GM21529 (cell line): ENCODE results near the gene CERK.

Source experiments
- ATAC-seq: cut with Tn5 transposase; IDR thresholded peaks from one replicate; pipeline ENCODE4 v1.9.1; 2021; ENCODE audit not compliant: unreplicated experiment

CERK gene

DNA sequence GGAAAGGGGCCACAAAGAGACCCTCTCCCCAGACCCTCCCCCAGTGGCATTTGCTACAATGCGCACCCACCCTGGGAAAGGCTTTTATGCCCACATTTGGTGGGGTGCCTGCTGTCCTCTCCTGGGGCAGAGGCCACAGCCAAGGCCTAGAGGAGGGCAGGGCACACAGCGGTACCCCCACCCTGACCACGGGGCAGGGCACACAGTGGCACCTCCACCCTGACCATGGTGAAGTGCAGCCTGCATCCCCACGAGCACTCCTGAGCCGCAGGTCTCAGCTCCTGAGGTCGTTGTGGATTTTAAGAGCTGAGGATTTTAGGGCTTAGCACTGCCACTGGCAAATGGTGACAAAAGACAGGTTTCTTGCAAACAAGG, 34.1 kb downstream of the CERK start:
- ATAC-seq: no peak

DNA sequence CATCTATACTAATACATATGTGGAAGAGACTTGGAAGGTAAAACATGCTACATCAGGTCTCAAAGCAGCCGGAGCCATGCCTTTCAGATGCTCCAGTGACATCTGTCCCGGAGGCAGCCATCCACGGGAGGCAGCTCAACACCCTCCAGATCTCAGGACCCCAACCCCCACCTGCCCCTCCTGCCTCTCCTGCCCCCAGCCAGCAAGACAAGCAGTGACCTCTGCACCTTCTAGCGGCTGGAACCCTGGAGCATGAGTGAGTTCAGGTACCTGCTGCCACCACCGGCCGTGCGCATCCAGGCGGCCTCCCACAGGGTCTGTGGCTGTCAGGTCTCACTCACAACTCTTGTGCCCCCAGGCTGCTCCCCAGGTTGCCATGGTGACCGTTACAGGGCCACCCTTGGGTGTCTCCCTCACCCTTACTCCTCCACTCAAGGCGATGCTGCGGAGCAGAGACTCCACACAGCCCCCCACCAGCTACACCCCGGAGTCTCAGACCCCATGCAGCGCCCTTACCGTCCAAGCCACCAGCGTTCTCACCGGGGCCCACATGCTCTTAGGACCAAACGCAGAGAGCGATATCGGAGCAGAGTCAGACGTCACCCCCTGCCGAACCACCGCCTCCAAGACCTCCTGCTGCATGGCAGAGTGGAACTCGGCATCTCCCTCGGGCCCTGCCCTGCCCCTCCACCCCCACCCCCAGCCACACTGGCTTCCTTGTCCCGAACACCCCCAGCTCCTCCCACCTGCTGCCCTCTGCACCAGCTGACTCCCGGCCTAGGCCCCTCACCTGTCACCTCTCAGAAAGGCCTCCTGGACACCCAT, 34.7 kb downstream of the CERK start:
- no peak for ATAC-seq

DNA sequence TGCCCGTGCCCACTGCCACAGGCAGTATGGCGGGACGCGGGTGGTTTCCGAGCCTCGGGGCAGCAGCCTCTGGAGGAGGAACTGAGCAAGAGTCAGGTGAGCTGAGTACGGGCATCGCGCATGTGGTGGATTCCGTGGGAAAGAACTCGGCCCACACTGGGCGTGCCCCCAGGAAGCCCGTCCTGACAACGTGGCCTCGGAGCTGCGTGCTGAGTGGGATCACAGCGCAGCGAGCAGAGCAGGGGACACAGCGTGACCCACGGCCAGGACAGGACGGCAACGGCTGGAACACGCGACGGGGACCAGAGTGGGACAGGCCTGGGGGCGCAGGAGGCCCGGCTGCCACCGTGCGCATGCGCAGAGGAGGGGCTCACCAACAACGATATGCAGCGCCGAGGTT, 36.8 kb downstream of the CERK start:
- ATAC-seq: no peak

DNA sequence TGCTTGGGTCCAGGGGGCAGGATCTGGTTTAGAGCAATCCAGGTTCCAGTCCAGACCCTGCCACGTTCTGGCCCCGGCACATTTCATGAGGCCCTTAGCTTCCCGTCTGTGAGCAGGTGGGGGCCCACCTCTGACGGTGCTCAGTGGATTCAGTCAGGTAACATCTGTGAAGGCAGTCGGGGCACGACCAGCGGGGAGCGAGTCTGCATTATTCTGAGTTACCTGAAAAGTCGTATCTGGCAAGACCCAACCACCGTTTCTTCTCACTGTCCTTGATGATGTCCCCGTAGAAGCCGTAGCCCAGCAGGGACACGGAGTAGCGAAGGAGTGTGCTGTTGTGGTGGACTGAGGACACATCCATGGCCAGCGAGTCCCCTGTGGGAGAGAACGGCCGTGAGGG, 39.0 kb downstream of the CERK start:
- ATAC-seq: no peak

DNA sequence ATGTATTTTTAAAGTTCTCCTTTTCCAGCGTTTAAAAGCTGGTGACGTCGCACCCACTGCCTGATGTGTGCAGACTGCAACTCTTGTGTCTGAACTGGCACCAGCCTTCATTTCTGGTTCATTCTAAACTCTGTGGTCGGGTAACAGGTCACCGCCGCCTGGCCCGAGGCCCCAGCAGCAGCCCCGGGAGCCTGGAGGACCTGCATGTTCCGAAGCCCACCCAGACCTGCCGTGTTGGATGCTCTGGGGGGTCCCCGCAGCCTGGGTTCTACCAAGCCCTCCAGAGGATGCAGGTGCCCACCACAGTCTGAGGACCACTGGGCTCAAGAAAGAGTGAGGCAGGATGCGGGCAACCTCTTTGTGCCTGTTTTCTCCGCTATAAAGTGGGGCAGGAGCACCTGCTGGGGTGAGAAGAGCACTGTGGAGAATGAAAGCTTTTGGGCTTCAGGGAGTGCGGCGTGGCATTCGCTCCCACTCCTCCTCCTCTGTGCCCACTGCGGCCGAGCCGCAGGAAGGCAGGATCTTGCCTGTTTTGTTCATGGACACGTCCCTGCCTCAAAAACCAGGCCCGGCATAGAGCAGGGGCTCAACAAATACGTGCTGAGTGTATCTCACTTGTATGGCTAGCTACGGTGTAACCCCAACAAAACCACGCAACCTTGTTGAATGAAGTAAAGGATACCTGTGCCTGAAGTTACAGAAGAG, 40.1 kb downstream of the CERK start:
- no peak for ATAC-seq

DNA sequence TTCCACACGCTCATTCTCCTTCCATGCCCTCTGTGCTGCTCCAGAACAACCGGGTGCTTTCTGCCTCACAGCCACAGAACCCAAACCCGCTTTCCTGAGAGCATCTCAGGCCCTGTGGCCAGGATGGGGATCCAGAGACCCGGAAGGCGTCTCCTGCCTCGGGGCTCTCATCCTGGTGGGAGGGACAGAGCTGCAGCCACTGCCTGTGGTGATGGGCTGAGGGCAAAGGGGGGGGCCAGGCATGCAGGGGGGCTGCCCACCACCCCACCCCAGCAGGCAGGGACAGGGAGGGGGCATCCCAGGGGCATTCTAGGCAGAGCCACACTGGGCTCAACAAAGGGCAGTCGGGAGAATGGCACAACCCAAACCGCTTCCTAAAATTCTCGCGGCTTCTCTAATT, 41.4 kb downstream of the CERK start:
- ATAC-seq: no peak

DNA sequence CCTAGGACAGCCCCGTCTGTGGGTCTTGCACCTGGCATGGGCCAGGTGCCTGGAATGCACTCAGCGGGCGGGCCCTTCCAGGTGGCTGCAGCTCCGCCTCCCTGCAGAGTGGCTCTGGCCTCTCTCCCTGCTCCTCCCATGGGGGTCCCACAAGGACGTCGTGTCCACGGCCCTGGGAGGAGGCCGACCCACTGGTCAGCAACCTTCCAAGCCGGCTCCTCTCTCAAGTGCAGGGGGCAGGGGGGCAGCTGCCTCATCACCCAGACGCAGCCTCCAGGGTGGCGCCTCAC, 41.9 kb downstream of the CERK start:
- ATAC-seq: no peak

DNA sequence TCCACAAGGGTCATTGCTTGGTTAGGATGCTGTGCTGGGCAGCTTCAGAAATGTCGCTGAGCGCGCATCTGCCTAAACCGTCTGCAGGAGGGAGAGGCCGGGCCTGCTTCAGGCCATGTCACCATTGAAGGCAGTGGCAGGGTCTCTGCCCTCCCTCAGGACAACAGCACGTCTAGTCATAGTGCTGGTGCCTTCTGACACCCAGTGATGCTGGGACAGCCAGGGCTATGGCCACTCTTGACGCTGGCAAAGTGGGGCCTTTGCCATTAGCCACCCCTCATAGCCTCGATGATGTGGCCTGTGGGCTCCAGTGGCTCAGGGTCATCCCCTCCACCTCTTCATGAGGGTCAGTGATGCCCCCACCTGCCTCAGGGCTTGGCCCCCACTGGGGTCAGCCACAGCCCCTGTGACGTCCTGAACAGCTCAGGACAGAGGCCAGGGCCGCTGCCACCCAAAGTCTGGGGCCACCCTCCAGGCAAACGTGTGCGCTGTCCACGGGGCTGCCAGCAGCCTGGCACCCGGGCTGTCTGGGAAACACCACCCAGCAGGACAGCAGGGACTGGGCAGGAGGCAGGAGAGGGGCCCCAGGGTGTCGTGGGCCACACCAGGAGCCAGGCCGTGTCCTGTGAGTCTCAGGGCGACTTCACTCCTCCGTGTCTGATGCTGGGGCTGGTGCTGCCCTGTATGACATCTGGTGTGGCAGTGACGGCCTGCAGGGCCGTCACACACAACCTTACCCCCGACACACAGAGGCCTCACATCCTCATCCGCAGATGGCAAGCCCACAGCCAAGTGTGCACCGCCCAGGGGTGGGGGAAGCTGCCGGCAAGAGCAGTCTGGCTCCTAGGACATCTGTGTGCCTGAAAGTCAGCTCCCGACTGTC, 42.5 kb downstream of the CERK start:
- ATAC-seq: no peak

DNA sequence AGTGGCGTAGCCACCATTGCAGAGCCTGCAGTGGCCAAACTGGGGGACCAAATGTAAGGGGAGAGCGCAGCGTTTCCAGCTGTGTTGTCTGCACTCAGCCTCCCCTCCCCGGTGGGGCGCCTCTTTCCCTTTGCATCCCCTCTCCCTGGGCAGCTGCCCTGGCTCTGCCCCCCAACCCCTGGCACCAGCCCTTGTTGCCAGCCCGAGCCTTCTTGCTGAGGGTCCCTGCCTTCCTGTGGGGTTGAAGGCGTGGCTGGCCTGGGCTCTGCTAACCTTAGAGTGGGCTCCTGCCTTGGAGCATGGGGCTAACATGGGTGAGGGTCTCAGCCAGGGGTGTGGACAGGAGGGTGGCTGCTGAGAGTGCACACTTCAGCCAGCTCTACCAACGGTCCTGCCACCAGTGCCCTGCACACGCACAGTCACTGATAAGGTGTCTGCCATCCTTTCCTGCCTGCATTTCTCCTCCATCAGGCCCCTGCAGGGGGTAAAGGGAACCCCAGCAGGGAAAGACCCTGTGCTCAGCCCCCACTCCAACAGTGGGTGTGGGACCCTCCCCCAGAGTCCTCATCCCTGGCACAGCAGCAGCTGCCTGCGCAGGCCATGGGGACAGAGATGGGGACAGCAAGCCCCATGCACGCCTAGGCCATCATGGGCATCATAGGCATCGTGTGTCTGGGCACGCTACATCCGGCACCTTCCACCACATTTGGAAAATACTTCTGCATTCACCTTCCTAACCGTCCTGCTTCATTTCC, 43.5 kb downstream of the CERK start:
- no peak for ATAC-seq

DNA sequence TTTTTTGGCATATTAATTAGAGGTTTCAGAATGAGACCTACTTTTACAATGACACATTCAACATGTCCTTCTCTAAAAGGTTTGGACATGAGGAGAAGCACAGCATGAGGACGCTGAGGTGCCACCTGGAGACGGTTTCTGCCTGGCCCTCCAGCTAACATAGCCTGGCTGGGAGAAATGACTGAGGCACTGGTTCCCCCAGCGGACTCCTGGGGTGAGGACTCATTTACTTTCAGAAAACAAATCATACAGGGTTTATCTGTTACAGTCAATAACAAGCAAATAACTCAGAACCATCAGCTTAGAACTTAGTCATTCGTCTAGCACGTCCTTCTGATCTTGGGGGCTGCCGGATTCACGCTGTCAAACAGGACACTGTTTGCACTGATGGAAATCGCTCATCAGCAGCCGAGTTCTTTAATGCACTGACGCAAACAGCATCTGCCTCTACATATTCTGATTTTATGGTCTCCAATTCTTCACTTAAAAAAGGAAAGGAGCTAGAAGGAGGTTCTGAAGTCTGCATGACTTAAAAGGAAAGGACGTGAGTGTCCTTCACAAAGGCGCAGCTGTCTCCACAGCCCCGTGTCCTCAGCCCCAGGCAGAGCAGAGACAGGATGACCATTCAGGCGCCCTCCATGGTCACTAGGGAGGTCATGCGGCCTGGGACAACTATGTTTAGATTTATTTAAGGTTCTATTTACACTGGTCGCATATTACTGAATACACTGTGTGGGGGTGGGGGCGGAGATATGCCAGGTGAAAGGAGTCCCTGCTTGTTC, 44.2 kb downstream of the CERK start:
- no peak for ATAC-seq

DNA sequence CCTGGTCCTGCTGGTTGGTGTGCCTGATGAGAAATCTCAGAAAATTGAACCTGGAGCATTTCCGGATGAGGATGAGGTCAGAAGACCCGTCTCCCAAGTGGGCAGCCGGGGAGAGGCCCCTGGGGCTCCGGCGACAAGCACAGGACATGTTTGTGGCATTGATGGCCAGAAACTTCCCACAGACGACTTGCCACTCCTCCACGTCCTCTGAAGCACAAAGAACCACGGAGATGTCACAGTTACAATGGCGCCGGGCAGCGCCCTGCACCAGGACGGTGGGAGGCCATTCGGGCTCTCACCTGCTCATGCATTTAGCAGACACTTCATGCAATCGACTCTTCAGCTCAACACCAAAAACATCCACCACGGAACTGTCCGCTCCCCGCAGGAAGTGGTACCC, 46.5 kb downstream of the CERK start:
- ATAC-seq: no peak

DNA sequence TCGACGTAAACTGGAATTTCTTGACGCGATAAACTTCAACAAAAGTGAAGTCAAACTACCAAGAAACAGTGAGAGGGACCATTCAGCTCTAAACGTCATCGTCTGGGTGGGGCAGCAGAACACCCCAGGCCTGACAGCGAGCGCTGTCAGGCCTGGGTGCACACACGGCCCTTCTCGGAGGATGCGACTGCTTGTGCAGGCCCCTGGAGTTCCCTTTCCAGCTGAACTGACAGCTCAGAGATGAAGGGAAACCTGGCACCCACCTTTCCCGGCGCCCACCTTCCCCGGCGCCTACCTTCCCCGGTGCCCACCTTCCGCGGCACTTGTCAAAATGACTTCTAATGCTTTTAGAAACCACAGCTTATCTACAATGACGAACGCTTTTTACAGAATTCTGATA, 47.9 kb downstream of the CERK start:
- ATAC-seq: no peak

DNA sequence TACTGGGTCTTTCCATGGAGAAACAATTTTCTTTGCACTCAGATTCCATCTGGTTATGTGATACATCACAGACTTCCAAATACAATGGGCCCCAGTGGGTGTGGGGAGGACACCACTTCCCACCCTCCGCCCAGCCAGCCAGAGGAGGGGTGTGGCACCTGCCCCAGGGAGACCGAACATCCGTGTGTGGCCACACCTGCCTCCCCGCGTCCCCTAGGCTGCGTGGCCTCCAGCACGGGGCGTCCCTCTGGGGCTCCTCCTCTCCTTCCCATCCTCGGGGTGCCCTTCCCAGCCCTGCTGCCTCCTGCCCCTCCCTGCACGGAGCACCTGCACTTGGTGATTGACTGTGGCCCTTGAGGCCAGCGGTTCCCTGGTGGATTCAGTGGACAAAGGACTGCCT, 49.1 kb downstream of the CERK start:
- no peak for ATAC-seq

DNA sequence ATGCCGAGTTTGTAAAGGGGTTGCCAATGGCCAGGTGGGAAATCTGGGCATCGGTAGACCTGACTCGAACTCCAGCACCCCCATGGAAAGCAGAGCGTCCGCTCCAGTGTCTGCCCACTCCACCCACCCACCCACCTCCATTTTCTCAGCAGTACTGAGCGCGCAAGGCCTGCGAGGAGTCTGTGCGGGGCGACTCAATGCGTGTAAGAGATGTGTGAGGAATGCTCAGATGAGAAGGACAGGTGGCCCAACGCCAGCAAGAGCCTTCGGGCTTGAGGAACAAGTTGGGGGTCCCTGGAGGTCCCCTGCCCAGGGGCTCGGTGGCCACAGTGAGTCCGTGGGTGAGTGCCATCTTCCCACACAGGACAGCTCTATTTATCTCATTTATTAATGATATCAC, 50.6 kb downstream of the CERK start:
- ATAC-seq: no peak

DNA sequence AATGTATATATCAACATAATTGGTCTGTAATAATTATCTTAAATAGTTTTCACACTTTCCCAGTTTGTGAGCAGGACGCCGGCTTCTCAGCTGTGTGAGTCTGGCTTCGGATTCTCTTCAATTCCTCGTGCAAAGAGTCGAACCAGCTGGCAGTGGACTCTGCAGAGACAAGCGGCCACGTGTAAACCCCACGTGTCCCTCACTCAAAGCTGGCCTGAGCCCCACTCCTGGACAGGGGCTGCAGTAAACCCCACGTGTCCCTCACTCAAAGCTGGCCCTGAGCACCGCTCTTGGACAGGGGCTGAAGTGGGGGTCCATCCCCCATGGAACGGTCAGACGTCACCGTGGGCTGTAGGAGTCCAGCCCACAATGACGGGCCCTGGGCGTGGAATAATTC, 51.0 kb downstream of the CERK start:
- ATAC-seq: no peak

DNA sequence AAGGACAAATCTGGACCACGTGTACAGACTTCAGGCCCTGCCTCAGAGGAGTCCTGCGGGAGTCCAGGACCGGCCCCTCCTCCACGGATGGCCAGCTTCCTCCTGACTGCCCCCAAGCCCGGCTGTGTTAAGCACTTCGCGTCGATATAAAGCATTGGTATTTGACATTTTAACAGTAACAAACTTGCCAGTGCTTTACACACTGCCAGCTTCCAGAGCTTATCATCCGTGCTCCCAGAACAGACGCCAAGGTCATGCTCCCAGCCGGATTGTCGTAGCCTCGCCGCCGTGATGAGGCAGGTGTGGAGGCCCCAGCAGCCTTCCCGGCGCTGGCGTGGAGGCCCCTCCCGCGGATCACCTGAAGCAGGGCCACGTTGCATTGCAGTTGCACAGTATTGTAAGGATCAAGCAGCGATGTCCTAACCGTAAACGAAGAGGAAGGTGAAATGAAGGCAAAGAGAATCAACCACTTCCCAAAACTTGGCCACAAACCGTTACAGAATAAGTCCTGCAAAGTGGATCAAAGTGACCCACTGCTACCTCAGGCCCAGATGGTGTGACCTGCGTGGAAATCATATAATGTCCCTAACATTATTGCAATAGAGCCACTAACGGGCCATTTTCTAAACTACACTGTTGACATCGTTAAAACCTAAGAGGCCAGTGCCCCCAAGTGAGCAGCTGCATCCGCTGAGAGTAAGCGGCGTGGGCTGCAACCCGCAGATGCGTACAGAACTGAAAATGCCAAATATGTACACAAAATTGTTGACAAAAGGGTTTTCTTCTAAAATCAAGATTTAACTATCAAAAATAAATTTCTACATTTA, 51.6 kb downstream of the CERK start:
- ATAC-seq: no peak

DNA sequence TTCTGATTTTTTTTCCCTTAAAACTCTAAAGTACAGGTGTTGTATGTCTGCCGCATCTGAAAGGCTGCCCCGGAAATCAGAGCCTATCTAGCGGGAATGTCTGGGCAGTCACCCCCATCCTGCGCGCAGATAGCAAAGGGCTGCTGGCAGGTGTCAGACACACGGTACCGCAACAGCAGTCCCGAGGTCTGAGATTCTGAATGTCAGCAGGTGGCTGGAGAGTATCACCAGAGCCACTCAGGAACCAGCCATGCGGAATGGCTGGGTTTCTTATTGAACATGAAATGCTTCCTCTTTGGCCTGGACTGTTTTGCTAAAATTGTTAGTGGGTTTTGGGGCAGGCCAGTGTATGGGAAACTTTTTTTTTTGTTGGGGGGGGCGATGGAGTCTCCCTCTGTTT, 53.3 kb downstream of the CERK start:
- ATAC-seq: peak; percentile 81

DNA sequence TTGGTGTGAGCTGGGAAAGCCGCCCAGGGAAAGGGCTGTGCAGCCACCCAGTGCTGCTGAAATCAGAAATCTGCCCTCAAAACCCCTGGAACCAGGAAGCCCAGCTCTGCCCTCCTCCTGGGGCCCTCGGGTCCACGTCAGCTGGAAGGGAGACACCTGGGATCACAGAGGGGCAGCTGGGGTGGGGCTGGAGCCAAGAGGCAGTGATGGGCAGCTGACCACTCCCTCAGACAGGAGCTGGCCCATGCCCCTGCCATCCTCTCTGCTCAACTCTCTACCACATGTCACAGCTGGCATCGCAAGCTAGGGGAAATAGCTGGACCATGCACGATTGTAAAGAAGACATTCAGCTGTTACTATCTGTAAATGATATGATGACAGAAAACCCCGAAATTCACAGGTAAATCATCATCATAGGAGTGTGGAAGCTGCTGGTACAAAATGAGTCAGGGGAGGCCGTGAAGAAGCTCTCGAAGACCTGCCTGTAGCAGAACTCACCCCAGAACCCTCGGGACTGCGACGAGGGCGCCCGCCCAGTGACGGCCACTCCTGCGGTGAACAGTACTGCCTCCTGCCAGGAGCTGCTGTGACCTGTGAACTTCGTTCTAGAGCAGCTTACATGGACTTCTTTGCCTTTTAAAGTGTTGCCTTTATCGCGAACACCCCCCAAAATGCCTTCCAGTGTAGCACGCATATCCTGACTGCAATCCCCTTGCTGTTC, 55.9 kb downstream of the CERK start:
- no peak for ATAC-seq

DNA sequence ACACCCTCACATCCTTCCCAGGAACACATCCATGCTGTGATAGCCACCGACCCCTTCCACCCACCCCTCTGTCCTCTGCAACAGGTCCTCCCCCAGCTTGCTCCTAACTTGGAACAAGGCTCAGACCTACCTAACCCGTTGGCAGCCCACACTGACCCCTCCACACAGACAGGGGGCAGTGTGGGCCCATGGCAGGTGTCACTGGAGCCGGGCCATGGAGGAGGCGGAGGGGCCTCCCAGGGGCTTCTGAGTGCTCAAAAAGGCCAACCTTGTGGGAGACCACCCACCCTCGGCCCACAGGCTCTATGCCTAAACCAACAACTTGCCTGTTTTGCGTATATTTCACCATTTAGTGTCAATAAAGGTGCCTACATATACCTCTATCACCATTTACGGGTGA, 57.0 kb downstream of the CERK start:
- ATAC-seq: no peak
